Heart right ventricle (tissue), 16 donors: Measurements from ENCODE around the gene A2M. TPM values are rescaled to one million over a fixed set of nuclear protein-coding genes. Genes with fewer than 3 reads are reported as not detected.

Experiments used
- ATAC-seq, 8 donors: fragments of 200-7000 bp; cut with Tn5 transposase; one replicate each; pipeline ENCODE4 v1.9.1; 2020; ENCODE audit warnings: mild to moderate bottlenecking in 8 of 8, moderate library complexity in 8 of 8, moderate number of reproducible peaks in 1 of 8
- DNase-seq, 2 donors: peaks; one replicate each; pipeline ENCODE4 v3.0.0-alpha.2; 2020
- H3K27ac ChIP-seq, 10 donors: fragments of 200-600 bp; sonication (generic) in 2 of 10; one replicate each; pipeline versions ENCODE4 v1.5.0 to v1.8.0; 2020 to 2022; ENCODE audit warnings: mild to moderate bottlenecking in 3 of 10
- H3K27me3 ChIP-seq, 7 donors: fragments of 200-600 bp; one replicate each; pipeline ENCODE4 v1.8.0; 2021 to 2022; ENCODE audit warnings: mild to moderate bottlenecking in 2 of 7
- H3K36me3 ChIP-seq, 9 donors: fragments of 200-600 bp; sonication (generic) in 1 of 9; one replicate each; pipeline versions ENCODE4 v1.5.0 to v1.8.0; 2020 to 2022; ENCODE audit warnings: mild to moderate bottlenecking in 2 of 9
- H3K4me1 ChIP-seq, 9 donors: fragments of 200-600 bp; sonication (generic) in 1 of 9; one replicate each; pipeline versions ENCODE4 v1.5.0 to v1.8.0; 2020 to 2022; ENCODE audit warnings: mild to moderate bottlenecking in 4 of 9
- H3K4me3 ChIP-seq, 10 donors: fragments of 200-600 bp; sonication (generic) in 2 of 10; one replicate each; pipeline versions ENCODE4 v1.5.0 to v1.8.0; 2020 to 2022; ENCODE audit warnings: mild to moderate bottlenecking in 7 of 10, moderate library complexity in 2 of 10
- H3K9me3 ChIP-seq, 11 donors: fragments of 200-600 bp in 10 of 11; sonication (generic) in 2 of 11; one replicate each; pipeline versions ENCODE4 v1.5.0 to v1.8.0; 2013 to 2022; ENCODE audit warnings: mild to moderate bottlenecking in 2 of 11, control low read depth in 1 of 11, moderate library complexity in 1 of 11
- CTCF ChIP-seq, 9 donors: fragments of 200-600 bp; sonication (generic) in 2 of 9; IDR thresholded peaks; one replicate each; pipeline versions ENCODE4 v1.5.0 to v1.8.0; 2021 to 2022; ENCODE audit warnings: antibody characterized with exemption in 9 of 9, mild to moderate bottlenecking in 5 of 9, moderate library complexity in 1 of 9
- WGBS, 2 donors: extraction: QIAGEN DNeasy Blood & Tissue Kit; methylation state at CpG; one replicate each; pipeline ENCODE4 v1.1.7; 2013; ENCODE audit warnings: inconsistent platforms in 1 of 2; 5-methylcytosine and 5-hydroxymethylcytosine counted together
- intact Hi-C, 10 donors: fragments of 100-400 bp; cut with DNase I; formaldehyde crosslinking; loops; one replicate each; pipeline versions ENCODE4 v1.11.1 to v1.14.2; 2022
- polyA plus RNA-seq, 2 donors: library from polyadenylated mRNA; stranded (reverse); fragments of 200-250 nt; gene quantifications; one replicate each; pipeline ENCODE4 v1.2.3, GENCODE V29; 2013
- total RNA-seq, 10 donors: library from RNA; stranded (reverse); fragmentation: NEBNext Ultra II Directional in 3 of 10; extraction: Animal tissue kit (Norgen Biotek cat#: 25700) in 3 of 10; gene quantifications; one replicate each; pipeline versions ENCODE4 v1.2.1 to v1.2.4, GENCODE V29; 2021 to 2023
- donor health status: Arrhythmogenic right ventricular cardiomyopathy.
- donor health status: ischemic (EF 13 %, LVEDD 7.1; RV severe dilation, severe dysfunction).
- donor health status: healthy with polysubstance abuse.
- donor health status: DM: no; HTN: yes; CAD: no.
- donor health status: DM: no; HTN: no; CAD: no.
- donor health status: ischemic (EF 25% LVEDD 6.9; RV normal size, moderate dysfunction).
- donor health status: ischemic (EF 25% LVEDD 5.7; RV mildly dilated, moderate dysfunction).
- donor health status: healthy.
- donor health status: DM: yes; HTN: yes; CAD: no.
- donor health status: Ischemic cardiomyopathy.
- donor health status: ischemic (EF 35%, LVEDD 5.7; RV mildly dilated, moderate dysfunction).
- donor health status: nonischemic (EF 11% LVEDD 7.7; RV severe dilation, severe dysfunction).
- donor health status: DM: yes; HTN: yes; CAD: no.
- donor health status: PGD.
- donor health status: ischemic (EF 29% LVEDD 5.4; RV normal size, mild dysfunction).
- donor health status: nonischemic (EF 23%, LVEDD 6.1; RV moderate dilation, normal function).

The A2M gene
- total and polyA plus RNA-seq, 12 donors = 194 to 1,678 (median 449) TPM

GRCh38 chr12:9098115-9098452 is 17.6 kb downstream of the A2M start:
- DNase-seq = no peak
- TF ChIP-seq CTCF (IDR thresholded peaks at IDR 0.05) = no peak
- Histone ChIP-seq H3K4me3 (no peak overlapping the region), H3K27me3 (no peaks in the 10 kb centered on the region), H3K9me3 (no peaks in the 10 kb centered on the region), H3K27ac (no peak overlapping the region), H3K36me3 (peaks cover 0 to 100% (median 90%) of the 10 kb centered on the region in 9 donors), H3K4me1 (peaks cover 0 to 23% (median 7%) of the 10 kb centered on the region in 9 donors)
- no peak for ATAC-seq
- WGBS, 2 donors = 93 to 96% methylated on average over 6 of the region's 6 CpGs
- intact Hi-C loops = no loop called here

- 88 to 93% methylated on average over 2 of the region's 2 CpGs for WGBS, 2 donors
- Histone ChIP-seq H3K4me1 (peaks cover 0 to 26% (median 9%) of the 10 kb centered on the region in 9 donors), H3K27me3 (no peaks in the 10 kb centered on the region), H3K9me3 (no peaks in the 10 kb centered on the region), H3K36me3 (peaks cover 4 to 100% (median 89%) of the 10 kb centered on the region in 9 donors), H3K27ac (no peak overlapping the region), H3K4me3 (no peak overlapping the region)
- no peak for DNase-seq
- intact Hi-C loops = no loop called here
- no peak for TF ChIP-seq CTCF (IDR thresholded peaks at IDR 0.05)
- no peak for ATAC-seq
Measured at GRCh38 chr12:9096563-9097176, 19.0 kb downstream of the A2M start.

- peaks cover 4 to 100% (median 85%) of the 10 kb centered on the region in 9 donors for H3K36me3 ChIP-seq
- 92 to 94% methylated on average over 3 of the region's 3 CpGs for whole genome bisulfite sequencing, 2 donors
- no peak for TF ChIP-seq CTCF (IDR thresholded peaks at IDR 0.05)
- H3K4me1 ChIP-seq = peaks cover 0 to 24% (median 9%) of the 10 kb centered on the region in 9 donors
- intact Hi-C loops = no loop called here
- no peak overlapping the region for H3K4me3 ChIP-seq
- no peak for ATAC-seq
- no peaks in the 10 kb centered on the region for H3K9me3 ChIP-seq
- H3K27me3 ChIP-seq = no peaks in the 10 kb centered on the region
- DNase-seq = no peak
- no peak overlapping the region for H3K27ac ChIP-seq
Measured at GRCh38 chr12:9095322-9095721, 20.4 kb downstream of the A2M start.

- Histone ChIP-seq H3K27ac (peak overlapping the region in 5 of 10 donors; percentile 31 to 65 (median 46)), H3K4me3 (no peak overlapping the region), H3K4me1 (peaks cover 0 to 27% (median 9%) of the 10 kb centered on the region in 9 donors)
Measured at GRCh38 chr12:9094512-9095206, 21.1 kb downstream of the A2M start.

More at GRCh38 chr12:9094512-9095206, 21.1 kb downstream of the A2M start:
- H3K9me3 ChIP-seq = no peaks in the 10 kb centered on the region
- 92 to 94% methylated on average over 3 of the region's 3 CpGs for WGBS, 2 donors
- peaks cover 4 to 100% (median 85%) of the 10 kb centered on the region in 9 donors for H3K36me3 ChIP-seq
- intact Hi-C loops = no loop called here
- no peaks in the 10 kb centered on the region for H3K27me3 ChIP-seq
- TF ChIP-seq CTCF (IDR thresholded peaks at IDR 0.05) = no peak
- DNase-seq (no peak), ATAC-seq (no peak)
